Esophagus squamous epithelium (tissue), 5 donors: Measurements from ENCODE around the gene MED27. TPM values are rescaled to one million over a fixed set of nuclear protein-coding genes. Genes with fewer than 3 reads are reported as not detected.

Experiments
- DNase-seq: peaks from one replicate; lab custom pipeline; 2025; lab: John Stamatoyannopoulos, UW
- H3K27ac ChIP-seq, 4 donors: fragments of 200-600 bp; sonication (generic); one replicate each; pipeline ENCODE4 v1.5.1; 2016 to 2019; ENCODE audit warnings: mild to moderate bottlenecking in 1 of 4
- H3K27me3 ChIP-seq, 4 donors: fragments of 200-600 bp; sonication (generic); 1 replicate in 3 of 4; 2 replicates in 1 of 4; pipeline versions ENCODE4 v1.5.1 to v1.6.0; 2017 to 2021; ENCODE audit warnings: antibody characterized with exemption in 1 of 4
- H3K36me3 ChIP-seq, 3 donors: fragments of 200-600 bp; sonication (generic); one replicate each; pipeline ENCODE4 v1.5.1; 2016 to 2019
- H3K4me1 ChIP-seq, 3 donors: fragments of 200-600 bp; sonication (generic); one replicate each; pipeline ENCODE4 v1.5.1; 2017 to 2019
- H3K4me3 ChIP-seq, 4 donors: fragments of 200-600 bp; sonication (generic); 1 replicate in 3 of 4; 2 replicates in 1 of 4; pipeline ENCODE4 v1.5.1; 2016 to 2019; ENCODE audit warnings: mild to moderate bottlenecking in 2 of 4, moderate library complexity in 1 of 4
- H3K9me3 ChIP-seq, 3 donors: fragments of 200-600 bp; sonication (generic); one replicate each; pipeline ENCODE4 v1.5.1; 2016 to 2019
- CTCF ChIP-seq, 6 experiments: fragments of 450-650 bp in 4 of 6; fragments of 200-600 bp in 2 of 6; sonication (generic) in 2 of 6; IDR thresholded peaks; one replicate each; pipeline ENCODE4 v1.5.1; 2016 to 2019; ENCODE audit warnings: antibody characterized with exemption in 6 of 6, mild to moderate bottlenecking in 4 of 6, moderate library complexity in 4 of 6
- POLR2A ChIP-seq, 4 donors: fragments of 450-650 bp; IDR thresholded peaks; one replicate each; pipeline ENCODE4 v1.6.1; 2017; ENCODE audit warnings: antibody characterized with exemption in 4 of 4, mild to moderate bottlenecking in 4 of 4, moderate library complexity in 3 of 4
- WGBS, 2 donors: methylation state at CpG; one replicate each; pipeline ENCODE4 v1.1.5; 2018; 5-methylcytosine and 5-hydroxymethylcytosine counted together
- intact Hi-C: fragments of 100-400 bp; cut with DNase I; formaldehyde crosslinking; loops from one replicate; pipeline ENCODE4 v1.15.0; 2022
- total RNA-seq, 4 donors: library from RNA; depleted of rRNA; stranded (reverse); fragments of >200 nt; gene quantifications; one replicate each; pipeline ENCODE4 v1.1.0, GENCODE V29; 2016
- donor health status: DM: yes; HTN: yes; CAD: no.

MED27 gene
- total RNA-seq, 4 donors from 2014 or later: 10.6 to 20.0 (median 17.6) TPM

GRCh38 chr9:131889437-131890251 is 190.0 kb downstream of the MED27 start:
- peaks cover 0 to 42% (median 0%) of the 10 kb centered on the region in 3 donors for H3K36me3 ChIP-seq
- no peaks in the 10 kb centered on the region for H3K9me3 ChIP-seq
- no peak for DNase-seq
- H3K4me1 ChIP-seq: peaks cover 0 to 5% (median 3%) of the 10 kb centered on the region in 3 donors
- intact Hi-C loops: no loop called here
- 74 to 78% methylated on average over 11 of the region's 11 CpGs for WGBS, 2 donors
- TF ChIP-seq CTCF (IDR thresholded peaks at IDR 0.05): no peak
- TF ChIP-seq POLR2A (IDR thresholded peaks at IDR 0.05): no peak
- no peaks in the 10 kb centered on the region for H3K27me3 ChIP-seq
- no peak overlapping the region for H3K27ac ChIP-seq
- no peak overlapping the region for H3K4me3 ChIP-seq

GRCh38 chr9:131888923-131889322 is 190.7 kb downstream of the MED27 start:
- Histone ChIP-seq H3K4me1 (peaks cover 0 to 5% (median 3%) of the 10 kb centered on the region in 3 donors), H3K27ac (no peak overlapping the region), H3K9me3 (no peaks in the 10 kb centered on the region), H3K4me3 (no peak overlapping the region), H3K36me3 (peaks cover 0 to 42% (median 0%) of the 10 kb centered on the region in 3 donors), H3K27me3 (no peaks in the 10 kb centered on the region)
- TF ChIP-seq POLR2A (IDR thresholded peaks at IDR 0.05) (no peak), CTCF (IDR thresholded peaks at IDR 0.05) (no peak)
- DNase-seq: no peak
- intact Hi-C loops: no loop called here
- 73 to 92% methylated on average over 2 of the region's 2 CpGs for WGBS, 2 donors

DNA sequence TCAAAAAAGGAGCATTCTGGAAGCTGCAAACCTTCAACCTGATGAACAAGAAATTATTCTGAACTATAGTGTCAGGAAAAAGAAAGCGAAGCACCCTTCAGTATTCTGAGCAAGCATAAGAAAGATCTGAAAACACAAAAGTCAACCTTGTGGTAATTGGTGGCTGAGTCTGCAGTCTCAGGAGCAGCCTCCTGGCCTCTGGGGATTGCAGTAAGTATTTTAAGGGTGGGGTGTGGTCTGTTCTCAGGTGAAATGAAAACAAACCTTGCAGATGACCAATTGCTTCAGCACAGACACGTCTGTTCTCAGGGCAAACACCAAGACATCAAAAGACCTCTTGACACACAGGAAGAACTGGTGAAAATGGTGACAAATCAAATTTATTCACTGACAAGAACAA is 192.0 kb downstream of the MED27 start:
- H3K4me1 ChIP-seq: peaks cover 0 to 5% (median 3%) of the 10 kb centered on the region in 3 donors
- no peak overlapping the region for H3K4me3 ChIP-seq
- no peaks in the 10 kb centered on the region for H3K27me3 ChIP-seq
- H3K9me3 ChIP-seq: no peaks in the 10 kb centered on the region
- no peak overlapping the region for H3K27ac ChIP-seq
- intact Hi-C loops: no loop called here
- DNase-seq: no peak
- 88 to 100% methylated on average over 1 to 2 of the region's 2 CpGs for WGBS, 2 donors
- no peak for TF ChIP-seq CTCF (IDR thresholded peaks at IDR 0.05)
- no peak for TF ChIP-seq POLR2A (IDR thresholded peaks at IDR 0.05)
- peaks cover 0 to 42% (median 0%) of the 10 kb centered on the region in 3 donors for H3K36me3 ChIP-seq

GRCh38 chr9:131886826-131887225 is 192.8 kb downstream of the MED27 start:
- Histone ChIP-seq H3K36me3 (peaks cover 0 to 34% (median 0%) of the 10 kb centered on the region in 3 donors), H3K4me3 (no peak overlapping the region), H3K27me3 (no peaks in the 10 kb centered on the region), H3K27ac (no peak overlapping the region), H3K9me3 (no peaks in the 10 kb centered on the region), H3K4me1 (peaks cover 0 to 5% (median 3%) of the 10 kb centered on the region in 3 donors)
- no peak for DNase-seq
- no peak for TF ChIP-seq CTCF (IDR thresholded peaks at IDR 0.05)
- no peak for TF ChIP-seq POLR2A (IDR thresholded peaks at IDR 0.05)
- intact Hi-C loops: no loop called here
- WGBS, 2 donors: 66 to 67% methylated on average over 2 of the region's 2 CpGs

GRCh38 chr9:131885144-131885609 is 194.5 kb downstream of the MED27 start:
- intact Hi-C loops: no loop called here

More at GRCh38 chr9:131885144-131885609, 194.5 kb downstream of the MED27 start:
- no peaks in the 10 kb centered on the region for H3K27me3 ChIP-seq
- H3K4me1 ChIP-seq: peaks cover 0 to 5% (median 3%) of the 10 kb centered on the region in 3 donors
- peaks cover 0 to 17% (median 0%) of the 10 kb centered on the region in 3 donors for H3K36me3 ChIP-seq
- H3K9me3 ChIP-seq: no peaks in the 10 kb centered on the region
- 83 to 90% methylated on average over 4 to 5 of the region's 6 CpGs for WGBS, 2 donors
- TF ChIP-seq POLR2A (IDR thresholded peaks at IDR 0.05): no peak
- no peak for TF ChIP-seq CTCF (IDR thresholded peaks at IDR 0.05)
- no peak overlapping the region for H3K27ac ChIP-seq
- no peak for DNase-seq
- no peak overlapping the region for H3K4me3 ChIP-seq
